NCI-H510A treated with DMSO at 0.1 percent for 48 hours (cell line): Measurements from ENCODE around the gene PLEKHG4.

Experiments used
- DNase-seq: peaks from one replicate; lab custom pipeline; 2025; lab: John Stamatoyannopoulos, UW

Gene PLEKHG4

DNA sequence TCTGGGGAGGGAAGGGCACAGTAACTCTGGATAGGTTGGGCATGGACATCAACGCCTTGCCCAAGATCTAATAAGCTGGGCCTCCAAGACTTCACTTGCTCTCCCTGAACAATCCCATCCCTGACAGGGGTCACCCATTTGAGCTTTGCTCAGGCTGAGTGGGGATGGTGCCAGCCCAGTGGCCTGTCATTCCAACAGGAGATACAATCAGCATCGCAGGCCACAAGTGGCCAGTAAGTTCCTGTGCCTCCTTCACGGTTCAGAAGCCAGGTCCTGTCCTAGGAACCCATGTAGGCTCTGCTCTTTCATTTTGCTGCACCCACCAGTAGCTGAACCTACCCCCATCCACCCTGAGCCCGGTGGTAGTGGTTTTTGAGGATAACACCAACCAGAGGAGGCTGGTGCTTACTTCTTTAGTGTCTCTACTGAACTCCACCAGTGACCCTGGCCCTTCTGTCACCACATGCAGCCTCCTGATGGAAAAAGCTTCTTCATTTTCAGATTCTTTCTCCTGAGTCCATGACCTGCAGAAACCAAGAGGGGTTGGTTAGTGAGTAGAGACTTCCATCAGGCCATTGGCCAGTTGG, 14.9 kb downstream of the PLEKHG4 start:
- DNase-seq, result no peak

DNA sequence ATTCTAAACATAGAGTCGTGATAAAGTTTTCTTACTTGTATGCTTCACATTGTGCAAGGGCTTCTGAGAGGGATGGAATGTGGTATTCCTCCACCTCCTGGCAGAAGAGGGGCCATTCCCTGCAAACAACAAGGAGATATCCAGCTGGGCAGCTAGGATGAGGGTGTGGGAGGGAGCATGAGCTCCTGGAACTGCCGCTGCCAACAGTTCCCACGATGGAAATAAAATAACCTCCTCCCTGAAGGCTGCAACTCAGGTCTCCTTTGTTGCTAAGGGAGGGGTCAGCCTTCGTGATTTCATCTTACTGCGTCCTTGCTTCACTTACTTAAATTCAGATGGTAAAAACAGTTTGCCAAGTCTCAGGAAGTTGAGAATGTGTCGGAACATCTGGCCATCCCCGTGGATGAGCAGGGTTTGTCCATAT, 15.6 kb downstream of the PLEKHG4 start:
- DNase-seq, result no peak

DNA sequence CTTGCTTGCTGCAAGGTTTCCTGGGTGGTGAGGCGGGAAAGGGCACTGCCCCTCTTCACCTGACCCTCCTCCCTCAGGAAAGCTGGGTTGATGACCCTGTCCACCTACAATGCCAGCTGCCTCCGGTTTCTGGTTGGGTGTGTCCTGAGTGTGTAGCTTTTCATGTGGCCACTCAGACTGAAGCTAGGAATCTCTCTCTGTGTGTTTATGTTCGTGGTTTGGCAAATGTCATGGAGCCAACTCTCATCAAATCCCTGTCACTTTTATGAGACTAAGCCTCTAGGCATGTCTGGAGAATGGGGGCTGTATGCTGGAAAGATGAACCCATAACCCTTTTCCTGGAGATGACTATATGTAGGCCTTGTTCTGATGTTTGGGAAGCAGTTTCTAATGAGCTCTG, 17.1 kb downstream of the PLEKHG4 start:
- peak; percentile 3 for DNase-seq

DNA sequence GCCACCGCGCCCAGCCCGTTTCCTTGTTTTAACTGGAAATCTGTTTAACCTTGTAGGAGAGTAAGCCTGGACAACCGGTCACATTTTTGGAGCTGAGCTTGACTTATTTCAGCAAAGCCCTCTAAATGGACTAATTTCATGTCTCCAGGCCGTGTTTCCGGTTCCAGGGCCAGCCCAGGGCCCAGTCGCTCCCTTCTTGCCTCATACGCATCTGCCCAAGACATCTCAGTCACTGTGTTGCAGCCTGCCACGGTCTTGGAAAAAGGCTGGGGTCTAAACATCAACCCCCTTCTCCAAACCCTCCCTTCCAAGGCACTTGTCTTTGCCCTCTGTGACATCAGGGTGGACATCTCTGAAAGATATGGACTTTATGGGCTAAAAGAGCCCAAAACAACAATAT, 18.9 kb downstream of the PLEKHG4 start:
- DNase-seq, result no peak

DNA sequence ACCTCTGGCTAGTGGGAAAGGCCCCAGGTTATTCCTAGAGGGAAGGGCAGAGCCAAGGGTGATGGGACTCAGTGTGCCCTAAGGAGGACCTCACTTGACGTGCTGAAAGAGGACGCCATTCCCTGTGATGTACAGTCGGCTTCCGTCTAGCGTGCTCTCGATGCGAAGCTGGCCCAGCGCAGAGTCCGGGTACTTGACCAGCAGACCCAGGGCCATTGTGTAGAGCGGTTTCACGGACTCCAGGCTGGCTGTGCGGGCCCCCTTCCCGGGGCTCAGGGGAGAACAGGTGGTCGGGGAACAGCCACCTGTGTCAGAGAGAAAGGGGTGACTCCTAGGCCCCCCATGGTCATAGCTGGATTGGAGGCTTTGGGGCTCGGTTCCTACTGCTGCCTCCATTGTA, 19.9 kb downstream of the PLEKHG4 start:
- DNase-seq, result no peak

DNA sequence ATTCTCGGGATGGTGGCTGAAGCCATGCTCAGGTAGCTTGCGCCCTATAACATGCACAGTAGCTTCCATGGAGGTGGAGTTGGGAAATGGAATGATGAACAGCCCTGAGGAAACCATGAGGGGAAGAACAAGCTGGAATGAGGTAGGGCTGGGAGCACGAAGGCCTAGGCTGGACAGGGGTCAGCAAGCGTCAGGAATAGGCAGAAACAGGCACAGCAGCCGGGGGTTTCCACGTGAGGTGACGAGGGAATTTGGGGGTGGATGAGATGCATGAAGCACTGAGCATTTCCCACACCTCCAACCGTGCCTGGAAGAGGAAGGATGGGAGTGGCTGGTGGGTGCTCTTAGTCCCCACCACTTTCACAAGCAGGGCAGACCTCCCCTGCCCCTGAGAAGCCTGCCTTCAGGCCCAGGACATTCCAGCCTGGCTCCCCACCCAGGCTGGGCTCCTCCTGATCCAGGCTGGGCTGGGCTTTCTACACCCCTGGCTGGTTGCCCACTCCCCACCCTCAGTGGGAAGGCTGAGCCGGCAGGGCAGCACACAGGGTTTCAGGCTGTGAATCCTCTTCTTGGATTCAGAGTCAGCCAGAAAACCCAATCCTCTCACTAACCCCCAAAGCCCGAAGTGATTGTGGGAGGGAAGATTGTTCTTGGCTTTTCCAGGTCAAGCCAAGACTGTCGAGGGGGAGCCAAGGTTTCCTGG, 21.9 kb downstream of the PLEKHG4 start:
- DNase-seq, result no peak

DNA sequence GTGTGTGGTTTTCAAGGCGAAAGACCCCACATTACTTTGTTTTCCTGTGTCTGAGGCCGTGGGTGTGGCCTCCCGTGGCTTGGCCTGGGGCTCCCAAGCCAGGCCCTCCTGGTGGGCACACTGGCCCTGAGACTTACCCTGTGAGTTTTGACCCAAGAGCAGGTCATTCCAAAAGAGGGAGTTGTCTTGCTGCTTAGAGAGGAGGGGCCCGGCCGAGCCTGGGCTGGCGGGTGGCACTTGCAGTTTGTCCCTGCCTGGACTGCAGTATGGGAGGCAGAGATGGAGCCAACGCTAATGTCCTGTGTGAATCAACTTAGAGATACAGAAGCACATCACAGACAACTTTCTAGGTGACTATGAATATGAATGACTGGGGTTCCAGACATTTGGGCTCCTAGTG, 22.7 kb downstream of the PLEKHG4 start:
- no peak for DNase-seq

DNA sequence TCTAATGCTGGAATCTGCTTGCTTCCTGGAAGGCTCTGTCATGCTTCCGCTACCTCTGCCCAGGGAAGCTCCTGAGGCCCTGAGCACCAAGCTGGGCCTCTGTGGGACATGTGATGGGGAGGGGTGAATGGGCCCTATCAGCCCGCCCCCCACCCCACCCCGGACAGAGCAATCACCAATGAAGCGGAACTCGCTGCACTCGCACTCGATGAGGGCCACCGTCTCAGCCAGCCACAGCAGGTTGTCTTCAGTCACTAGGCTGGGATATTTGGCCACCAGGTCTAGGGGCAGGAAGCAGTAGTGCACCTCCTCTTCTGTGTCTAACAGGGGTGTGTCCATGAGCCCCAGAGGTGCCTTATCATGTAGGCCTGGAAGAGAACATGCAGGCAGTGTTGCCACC, 23.6 kb downstream of the PLEKHG4 start:
- peak; percentile 9 for DNase-seq

DNA sequence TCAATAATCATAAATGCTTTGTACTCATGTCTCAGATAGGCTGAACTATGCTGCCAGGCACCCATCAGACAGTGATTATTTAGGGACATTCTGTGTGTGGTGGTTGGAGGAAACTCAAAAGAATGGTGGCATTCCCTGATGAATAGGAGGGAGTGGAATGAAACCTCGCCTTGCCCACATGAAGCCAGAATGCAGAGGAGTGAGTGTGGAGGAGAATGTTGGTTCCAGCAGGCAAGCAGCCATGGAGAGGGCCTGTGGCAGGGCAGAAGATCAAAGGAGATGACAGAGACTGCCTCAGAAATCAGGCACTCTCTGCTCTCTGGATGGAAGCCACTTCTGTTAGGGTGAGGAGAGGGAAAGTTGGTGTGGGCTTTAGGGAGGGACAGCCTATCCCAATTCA, 24.7 kb downstream of the PLEKHG4 start:
- DNase-seq, result no peak

DNA sequence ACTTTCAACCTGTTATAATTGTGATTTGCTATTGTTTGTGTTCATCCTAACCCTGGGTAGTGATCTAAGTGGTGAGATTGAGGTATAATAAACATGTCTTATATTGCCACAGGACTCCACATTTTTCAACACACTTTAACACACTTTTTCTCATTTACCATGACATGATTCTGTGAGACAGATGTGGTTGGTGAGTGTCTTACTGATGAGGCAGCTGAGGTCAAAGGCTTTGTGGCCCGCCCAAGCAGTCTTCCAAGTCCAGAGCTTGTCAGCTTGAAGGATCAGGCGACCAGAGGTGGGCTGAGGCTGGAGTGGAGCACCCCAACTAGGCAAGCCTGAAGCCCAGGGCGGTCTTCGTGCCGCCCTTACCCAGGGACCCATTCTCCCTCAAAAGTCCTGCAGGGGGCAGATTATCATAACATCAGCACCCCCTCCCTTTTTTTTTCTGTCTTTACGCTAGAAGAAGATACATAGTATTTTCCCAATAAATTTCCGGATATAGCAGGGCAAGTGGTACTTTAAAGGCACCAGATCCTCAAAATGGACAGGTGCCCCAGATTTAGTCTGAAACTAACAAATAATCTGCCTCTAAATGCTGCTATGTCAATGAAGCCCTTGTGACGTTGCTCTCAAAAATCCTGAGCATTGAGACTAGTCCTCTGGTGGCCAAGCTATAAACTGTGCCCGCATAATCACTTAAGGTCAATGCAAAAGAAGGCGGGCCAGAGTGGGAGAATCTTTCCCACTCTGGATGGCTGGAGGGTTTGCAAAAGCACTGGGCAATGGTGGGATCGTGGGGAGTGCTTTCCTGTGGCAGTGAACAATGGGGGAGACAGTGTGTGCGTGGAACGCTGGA, 26.1 kb downstream of the PLEKHG4 start:
- no peak for DNase-seq

DNA sequence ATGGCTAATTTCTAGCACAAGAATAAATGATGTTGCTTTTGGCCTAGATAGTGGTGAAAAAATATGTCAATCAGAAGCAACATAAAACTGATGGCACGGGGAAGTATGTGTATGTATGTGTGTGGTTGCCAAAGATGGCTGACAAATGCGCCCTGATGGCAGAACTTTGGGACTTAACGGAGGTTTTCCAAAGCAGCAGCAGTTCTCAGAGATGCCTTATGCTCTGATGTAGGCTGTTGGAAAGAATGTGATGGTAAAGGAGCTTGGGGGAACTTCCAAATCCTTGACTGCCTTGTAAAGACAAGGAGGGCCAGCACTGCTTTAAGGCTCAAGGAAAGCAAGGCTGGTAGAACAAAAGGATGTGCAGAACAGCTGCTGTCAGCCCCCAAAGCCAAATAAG, 31.2 kb downstream of the PLEKHG4 start:
- no peak for DNase-seq

DNA sequence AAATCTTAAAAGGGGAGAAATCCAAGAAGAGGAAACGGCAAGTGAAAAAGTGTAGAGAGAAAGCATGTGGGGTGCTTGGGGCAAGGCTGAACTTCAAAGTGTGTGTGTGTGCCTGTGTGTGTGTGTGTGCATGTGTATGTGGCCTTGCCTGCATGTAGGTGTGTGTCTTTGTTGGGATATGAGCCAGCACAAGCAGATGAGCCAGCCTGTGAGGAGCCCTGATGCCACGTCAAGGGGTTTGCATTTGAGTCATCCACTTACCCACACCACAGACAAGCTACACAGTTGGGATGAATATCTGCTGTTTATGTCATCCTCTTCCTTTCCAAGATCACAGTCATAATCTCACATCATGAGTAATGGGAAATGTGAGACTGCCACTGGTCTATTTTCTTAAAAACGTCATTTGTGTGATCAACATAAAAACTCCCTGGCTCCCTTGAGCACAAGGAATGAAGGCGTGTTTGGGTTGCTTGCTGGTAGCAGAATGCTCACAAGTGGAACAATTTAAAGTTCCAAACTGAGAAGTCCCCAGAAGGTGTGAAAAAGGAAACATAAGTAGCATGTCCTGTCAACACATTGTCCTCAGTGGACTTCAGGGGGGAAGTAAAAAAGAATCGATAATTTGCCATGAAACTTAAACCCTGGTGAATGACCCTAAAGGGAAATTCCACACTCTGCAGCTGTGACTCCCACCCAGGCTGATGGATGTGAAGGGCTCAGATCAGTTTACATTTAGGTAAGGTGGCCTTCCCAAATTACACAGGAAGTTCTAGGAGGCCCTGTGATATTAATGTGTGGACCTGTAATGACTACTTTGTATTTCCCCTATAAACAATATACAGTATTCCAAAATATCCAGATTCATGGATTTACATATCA, 32.5 kb downstream of the PLEKHG4 start:
- no peak for DNase-seq

DNA sequence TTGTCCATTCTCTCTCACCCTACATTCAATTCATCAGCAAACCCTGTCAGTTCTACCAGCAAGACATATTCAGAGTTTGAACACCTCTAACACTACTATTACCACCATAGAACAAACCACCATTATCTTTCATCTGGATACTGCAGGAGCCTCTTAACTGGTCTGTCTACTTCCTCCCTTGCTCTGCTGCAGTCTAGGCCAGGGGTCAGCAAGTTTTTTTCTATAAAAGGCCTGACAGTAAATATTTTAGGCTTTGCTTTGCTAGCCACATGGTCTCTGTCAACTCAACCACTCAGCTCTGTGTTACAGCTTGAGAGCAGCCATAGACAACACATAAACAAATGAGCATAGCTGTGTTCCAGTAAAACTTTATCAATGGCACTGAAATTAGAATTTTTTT, 33.4 kb downstream of the PLEKHG4 start:
- no peak for DNase-seq

DNA sequence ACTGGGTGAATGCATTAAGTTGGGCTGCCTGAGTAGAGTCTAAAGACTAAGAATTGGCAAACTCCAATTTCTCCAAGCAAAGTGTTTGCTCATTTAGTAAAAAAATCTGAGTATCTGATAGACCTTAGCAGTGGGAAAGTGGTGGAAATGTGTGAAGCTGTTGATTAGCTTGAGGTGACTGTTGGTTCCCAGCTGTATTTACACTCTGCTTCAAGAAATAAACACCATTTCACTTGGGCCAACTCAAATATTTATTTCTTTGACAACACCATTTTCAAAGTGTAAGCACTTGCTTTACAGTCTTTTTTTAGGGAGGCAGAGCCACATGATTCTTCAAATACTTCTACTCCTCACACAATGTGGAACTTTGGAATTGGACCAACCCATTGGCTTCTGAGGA, 38.5 kb downstream of the PLEKHG4 start:
- no peak for DNase-seq

DNA sequence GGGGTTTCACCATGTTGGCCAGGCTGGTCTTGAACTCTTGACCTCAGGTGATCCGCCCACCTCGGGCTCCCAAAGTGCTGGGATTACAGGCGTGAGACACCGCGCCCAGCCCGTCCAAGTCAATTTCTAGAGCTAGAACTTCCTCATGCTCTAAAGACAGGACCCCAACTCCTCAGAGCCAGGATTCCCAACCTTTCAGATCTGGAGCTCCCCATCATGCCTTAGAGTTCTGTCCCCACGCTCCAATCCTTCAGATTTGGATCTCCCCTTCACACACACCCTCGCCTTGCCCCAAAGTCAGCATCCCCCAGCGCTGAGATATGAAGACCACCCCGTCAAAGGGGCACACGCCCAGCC, 46.8 kb downstream of the PLEKHG4 start:
- no peak for DNase-seq

DNA sequence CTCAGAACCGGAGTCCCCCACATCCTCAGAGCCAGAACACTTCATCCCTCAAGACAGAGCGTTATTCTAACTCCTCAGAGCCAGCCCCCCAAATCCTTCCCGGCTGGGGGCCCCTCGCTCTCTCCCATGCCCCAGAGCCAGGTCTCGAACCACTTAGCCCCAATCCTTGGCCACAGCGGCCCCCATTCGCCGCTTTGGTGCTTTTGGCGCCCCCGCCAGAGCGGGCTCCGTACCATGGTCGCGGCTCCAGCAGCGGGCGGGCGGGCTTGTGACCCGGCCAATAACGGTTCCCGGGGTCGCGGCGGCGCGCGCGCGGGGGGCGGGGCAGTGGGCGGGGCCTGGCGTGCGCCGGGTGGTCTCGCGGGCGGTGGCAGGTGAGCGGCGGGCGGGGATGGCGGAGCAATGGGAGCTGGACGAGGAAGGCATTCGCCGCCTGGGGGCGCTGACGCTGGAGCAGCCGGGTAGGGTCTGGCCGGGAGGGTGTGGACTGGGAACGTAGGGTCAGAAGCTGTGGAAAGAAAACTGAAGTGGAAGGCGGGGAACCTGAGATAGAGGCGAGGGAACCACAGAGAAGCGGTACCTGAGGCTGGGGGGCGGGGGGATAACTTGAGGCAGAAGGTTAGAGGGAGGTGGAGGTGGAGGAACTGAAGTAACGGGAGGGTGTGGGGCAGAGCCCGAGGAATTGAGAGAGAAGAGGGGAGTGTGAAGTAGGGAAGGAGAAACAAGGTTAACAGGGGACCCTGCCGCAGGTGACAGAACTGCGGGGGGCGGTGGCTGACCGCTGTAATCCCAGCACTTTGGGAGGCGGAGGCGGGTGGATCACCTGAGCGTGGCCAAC, 47.4 kb downstream of the PLEKHG4 start, which contains the start of the genes KCTD19 and LRRC36:
KCTD19 (minus strand) TSS at position 270 of the 838 bp plus-strand sequence; CDS start at position 236, 34 bp downstream.
LRRC36 (plus strand) TSS at position 344 of the 838 bp plus-strand sequence; CDS start at position 392, 48 bp downstream.
- peak; percentile 40 for DNase-seq

DNA sequence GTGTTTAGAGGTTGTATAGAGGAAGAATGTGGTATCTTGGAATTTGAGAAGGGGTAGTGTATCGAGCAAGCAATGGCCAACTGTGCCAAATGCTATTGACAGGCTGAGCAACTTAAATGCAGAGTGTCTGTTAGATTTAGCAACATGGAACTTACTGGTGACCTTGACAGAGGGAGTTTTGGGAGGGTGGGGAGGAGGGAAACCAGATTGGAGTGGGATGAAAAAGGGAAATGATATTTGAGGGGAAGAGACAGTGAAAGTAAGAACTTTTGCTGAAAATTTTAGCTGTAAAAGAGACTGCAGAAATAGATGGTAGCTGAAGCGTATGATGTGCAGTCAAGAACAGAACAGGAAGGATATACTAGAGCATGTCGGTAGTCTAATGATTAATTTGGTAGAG, 48.4 kb downstream of the PLEKHG4 start:
- DNase-seq, result no peak

DNA sequence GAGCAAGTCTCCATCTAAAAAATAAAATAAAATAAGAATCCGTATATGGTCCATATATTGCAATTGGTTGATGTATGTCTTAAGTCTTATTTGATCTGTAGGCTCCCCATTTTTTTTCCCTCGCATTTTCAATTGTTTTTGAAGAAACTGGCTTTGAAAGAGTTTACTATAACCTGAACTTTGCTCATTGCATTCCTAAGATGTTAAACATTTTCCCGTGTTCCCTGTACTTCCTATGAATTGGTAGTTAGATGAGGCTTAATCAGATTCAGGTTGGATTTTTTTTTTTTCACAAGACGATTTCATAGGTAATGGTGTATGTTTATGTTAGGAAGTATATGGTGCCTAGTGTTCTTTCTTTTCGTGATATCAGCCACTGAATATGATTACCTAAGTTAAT, 50.6 kb downstream of the PLEKHG4 start:
- no peak for DNase-seq

DNA sequence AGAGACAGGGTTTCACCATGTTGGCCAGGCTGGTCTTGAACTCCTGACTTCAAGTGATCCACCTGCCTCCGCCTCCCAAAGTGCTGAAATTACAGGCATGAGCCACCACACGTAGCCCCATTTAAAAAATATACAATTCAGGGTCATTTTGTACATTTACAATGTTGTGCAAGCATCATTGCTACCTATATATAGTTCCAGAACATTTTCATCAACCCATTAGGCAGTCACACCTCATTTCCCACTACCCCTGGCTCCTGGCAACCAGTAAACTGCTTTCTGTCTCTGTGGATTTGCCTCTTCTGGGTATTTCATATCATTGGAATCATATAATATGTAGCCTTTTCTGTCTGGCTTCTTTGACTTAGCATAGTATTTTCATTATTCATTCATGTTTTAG, 54.0 kb downstream of the PLEKHG4 start:
- DNase-seq, result no peak

DNA sequence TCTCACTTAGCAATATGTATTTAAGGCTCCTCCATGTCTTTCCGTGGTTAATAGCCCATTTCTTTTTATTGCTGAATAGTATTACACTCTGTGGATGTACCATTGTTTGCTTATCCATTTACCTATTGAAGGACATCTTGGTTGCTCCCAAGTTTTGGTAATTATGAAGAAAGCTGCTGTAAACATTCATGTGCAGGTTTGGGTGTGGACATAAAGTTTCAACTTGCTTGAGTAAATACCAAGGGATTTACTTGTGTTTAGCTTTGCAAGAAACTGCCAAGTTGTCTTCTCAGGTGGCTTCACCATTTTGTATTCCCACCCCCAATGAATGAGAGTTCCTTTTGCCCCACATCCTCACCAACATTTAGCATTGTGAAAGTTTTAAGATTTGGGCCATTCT, 56.8 kb downstream of the PLEKHG4 start:
- no peak for DNase-seq

DNA sequence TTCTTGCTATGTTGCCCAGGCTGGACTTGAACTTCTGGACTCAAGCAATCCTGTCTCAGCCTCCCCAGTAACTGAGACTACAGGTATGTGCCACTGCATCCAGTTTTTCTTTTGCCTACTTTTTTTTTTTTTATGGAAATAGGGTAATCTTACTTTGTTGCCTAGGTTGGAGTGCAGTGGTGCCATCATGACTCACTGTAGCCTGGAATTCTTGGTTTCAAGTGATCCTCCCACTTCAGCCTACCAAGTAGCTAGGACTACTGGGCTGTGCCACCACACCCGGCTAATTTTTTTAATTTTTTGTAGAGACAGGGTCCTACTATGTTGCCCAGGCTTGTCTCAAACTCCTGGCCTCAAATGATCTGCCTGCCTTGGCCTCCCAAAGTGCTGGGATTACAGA, 57.3 kb downstream of the PLEKHG4 start:
- DNase-seq, result no peak
